ENCODE results near the gene SLC40A1.

SLC40A1 gene

GRCh38 chr2:189534854-189535832 lies 45.4 kb downstream of the SLC40A1 start:
- DNase-seq: no peak

- no peak for DNase-seq
These were observed 47.1 kb downstream of the SLC40A1 start for GRCh38 chr2:189533288-189534035.

DNA sequence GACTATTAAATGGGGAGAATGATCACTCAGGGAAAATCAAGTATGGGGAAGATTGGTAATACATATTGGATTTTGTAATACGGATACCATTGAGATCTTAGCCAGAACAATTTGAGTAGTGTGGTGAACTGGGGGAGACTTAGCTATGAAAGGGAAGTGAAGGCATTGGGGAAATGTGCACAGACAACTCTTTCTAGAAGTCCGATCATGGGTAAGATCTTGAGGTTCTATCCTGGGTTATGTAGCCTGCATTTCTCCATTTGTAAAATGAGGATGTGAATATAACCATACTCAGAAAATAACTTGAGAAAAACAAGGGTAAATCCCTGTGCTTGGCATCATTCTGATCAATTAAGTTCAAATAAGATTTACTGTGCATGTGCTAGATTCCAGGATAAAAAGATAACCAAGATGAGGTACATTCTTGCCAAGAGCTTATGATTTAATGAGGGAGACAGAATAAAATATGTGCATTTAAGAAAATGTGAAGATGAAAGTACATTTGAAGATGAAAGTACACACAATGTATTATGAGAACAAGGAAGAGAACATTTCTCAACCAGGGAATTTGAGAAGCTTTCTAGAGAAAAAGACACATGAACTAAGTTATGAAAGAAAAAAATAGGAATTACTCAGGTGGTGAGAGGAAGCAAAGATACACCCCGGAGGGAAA lies 49.5 kb downstream of the SLC40A1 start:
- no peak for DNase-seq

DNA sequence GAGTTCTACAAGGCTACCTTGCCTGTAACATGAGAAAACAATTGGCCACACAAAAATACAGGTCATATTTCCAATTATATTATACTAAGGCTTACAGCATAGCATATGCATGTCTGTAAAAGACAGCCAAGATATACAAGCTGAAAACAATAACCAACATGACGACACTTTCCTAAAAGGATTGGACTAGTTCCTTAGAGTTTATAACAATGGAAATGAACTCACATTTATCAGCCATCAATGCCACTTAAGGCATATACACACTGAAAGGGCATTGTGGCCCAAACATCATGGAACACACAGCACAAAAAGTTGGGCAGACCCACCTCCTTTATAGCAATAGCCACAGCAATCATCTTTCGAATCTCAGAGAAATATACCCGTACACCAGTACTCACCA lies 52.0 kb downstream of the SLC40A1 start:
- no peak for DNase-seq

- DNase-seq: no peak
These were observed 52.6 kb downstream of the SLC40A1 start for GRCh38 chr2:189527812-189528592.

- no peak for DNase-seq
These were observed 53.4 kb downstream of the SLC40A1 start for GRCh38 chr2:189527041-189527750.

DNA sequence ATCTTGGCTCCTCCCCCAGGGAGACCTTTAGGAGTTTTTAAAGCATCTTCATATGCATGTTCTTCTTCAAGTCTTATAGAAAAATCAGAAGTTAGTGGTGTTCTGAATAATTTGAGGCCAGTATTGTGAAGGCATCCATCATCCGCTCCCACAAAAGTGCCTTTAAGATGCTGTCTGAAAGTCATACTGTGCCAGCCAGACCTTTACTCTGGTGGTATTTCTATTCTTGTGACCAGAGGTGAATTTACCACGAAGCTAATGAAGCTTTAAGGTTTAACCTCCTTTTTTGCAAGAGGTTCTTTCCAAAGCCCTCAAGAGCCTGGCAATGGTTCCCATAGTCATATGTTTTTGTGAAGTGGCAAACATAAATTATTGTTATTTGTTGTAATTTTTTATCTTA lies 54.3 kb downstream of the SLC40A1 start:
- DNase-seq: no peak

DNA sequence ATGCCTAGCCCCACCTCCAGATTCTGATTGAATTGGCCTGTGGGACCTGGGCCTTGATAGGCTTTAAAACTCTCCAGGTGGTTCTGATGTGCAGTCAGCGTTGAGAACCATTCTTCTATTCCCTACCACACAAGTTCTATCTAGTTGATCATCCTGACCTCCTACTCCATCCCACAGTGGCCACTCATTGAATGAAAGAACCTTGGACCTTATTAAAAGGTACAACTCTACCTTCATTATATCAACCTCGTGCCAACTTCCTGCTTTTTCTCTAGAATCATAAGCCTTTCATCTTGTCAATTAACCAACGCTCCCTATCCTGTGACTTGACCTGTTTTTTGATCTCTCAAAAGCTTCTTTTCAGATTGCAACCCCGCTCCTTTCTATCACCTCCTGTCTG lies 55.8 kb downstream of the SLC40A1 start:
- DNase-seq: no peak

- no peak for DNase-seq
These were observed 58.0 kb downstream of the SLC40A1 start for GRCh38 chr2:189522435-189523151.

- DNase-seq: no peak
These were observed 58.7 kb downstream of the SLC40A1 start for GRCh38 chr2:189521699-189522434.

GRCh38 chr2:189519631-189520387 lies 60.8 kb downstream of the SLC40A1 start:
- no peak for DNase-seq

GRCh38 chr2:189517847-189518535 lies 62.6 kb downstream of the SLC40A1 start:
- DNase-seq: no peak

DNA sequence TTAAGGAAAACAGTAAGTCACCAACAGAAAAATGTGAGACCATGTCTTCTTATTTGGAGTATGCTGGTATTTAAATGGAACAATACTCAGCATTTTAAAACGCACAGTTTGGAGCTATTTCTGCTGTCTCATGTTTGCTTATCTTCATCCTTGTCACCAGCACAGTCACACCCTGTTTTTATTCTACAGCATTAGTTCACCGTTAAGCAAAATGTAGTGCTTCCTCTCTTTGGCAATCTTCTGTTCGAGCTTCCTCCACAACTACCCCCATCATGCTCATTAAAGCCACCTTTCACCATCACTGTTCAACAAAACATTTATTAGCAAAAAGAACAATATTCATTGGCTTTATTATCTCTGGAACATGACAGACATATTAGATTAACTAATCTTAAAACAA lies 64.0 kb downstream of the SLC40A1 start:
- no peak for DNase-seq

DNA sequence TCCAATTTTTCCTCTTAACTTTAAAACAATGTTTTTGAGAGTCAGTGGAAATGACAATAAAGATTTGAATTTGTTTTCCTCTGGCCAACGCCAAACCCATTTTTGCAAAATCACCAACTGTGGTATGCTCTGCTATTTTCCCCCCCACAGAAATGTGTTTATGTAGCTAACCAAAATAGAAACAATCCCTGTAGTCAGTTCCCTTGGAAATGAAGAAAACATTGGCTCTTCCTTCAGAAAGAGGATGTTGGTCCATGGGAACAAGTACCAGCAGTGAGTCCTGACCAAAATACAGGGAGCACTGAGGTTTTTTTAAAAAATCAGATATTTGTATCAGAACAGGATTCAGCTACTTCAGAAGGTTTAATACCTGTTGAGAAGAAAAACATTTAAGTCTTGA lies 65.3 kb downstream of the SLC40A1 start:
- DNase-seq: no peak

DNA sequence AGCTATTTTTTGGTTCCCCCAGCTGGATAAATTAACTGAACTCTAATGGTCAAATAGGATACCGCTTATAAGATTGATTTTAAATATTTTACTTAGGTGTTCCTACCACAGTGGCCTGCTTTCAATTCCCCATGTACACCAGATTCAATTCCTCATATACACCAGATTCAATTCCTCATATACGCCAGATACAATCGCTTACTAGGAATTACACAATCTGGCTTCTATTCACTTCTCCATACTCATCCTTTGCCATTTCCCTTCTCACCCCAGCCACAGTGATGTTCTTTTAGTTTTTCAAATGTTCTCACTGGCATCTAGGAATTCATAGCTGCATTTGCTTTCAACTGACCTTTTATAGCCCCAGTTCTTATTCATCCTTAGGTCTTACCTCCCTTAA lies 66.5 kb downstream of the SLC40A1 start:
- DNase-seq: no peak

DNA sequence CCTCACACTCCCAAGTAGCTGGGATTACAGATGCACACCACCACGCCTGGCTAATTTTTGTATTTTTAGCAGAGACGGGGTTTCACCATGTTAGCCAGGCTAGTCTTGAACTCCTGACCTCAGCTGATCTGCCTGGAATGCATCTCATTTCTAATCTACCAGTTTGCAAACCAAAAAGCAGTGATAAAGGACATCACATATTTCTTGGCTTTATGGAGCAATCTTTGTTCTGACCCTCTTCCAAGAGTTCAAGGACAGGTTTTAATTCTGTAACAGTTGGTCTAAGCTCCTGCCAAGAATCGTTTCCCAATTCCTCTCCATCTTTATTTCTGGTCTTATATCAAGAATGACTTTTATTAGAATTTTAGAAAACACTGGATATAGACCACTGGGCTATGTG lies 67.7 kb downstream of the SLC40A1 start:
- no peak for DNase-seq

- no peak for DNase-seq
These were observed 68.6 kb downstream of the SLC40A1 start for GRCh38 chr2:189511960-189512319.

- no peak for DNase-seq
These were observed 69.2 kb downstream of the SLC40A1 start for GRCh38 chr2:189511210-189511959.
